WERI-Rb-1 (cell line): ENCODE results near the gene DNAAF8.

Source experiments
- DNase-seq: peaks from one replicate; pipeline ENCODE4 v3.0.0-alpha.2; 2020
- H3K27ac ChIP-seq: fragments of 250-450 bp; sonication (Bioruptor Pico); 2 replicates; pipeline ENCODE4 v1.5.1; 2020; ENCODE audit warnings: mild to moderate bottlenecking, moderate library complexity
- H3K27me3 ChIP-seq: fragments of 250-450 bp; sonication (Bioruptor Pico); 2 replicates; pipeline ENCODE4 v1.5.1; 2021; ENCODE audit warnings: mild to moderate bottlenecking, low read depth, moderate library complexity; ENCODE audit not compliant: insufficient read depth, severe bottlenecking
- H3K36me3 ChIP-seq: fragments of 250-450 bp; sonication (Bioruptor Pico); 2 replicates; pipeline ENCODE4 v1.5.1; 2020; ENCODE audit warnings: mild to moderate bottlenecking, moderate library complexity
- H3K4me3 ChIP-seq: 2 replicates; pipeline ENCODE4 v1.5.1; 2011; ENCODE audit warnings: low read depth, mild to moderate bottlenecking, control low read depth, low read length
- H3K9me3 ChIP-seq: fragments of 250-450 bp; sonication (Bioruptor Pico); 2 replicates; pipeline ENCODE4 v1.5.1; 2021; ENCODE audit warnings: mild to moderate bottlenecking, moderate library complexity; ENCODE audit not compliant: severe bottlenecking
- CTCF ChIP-seq: IDR thresholded peaks from 2 replicates; pipeline ENCODE4 v1.5.1; 2011; ENCODE audit warnings: low read depth, mild to moderate bottlenecking, control low read depth, inconsistent platforms, low read length

Gene DNAAF8

GRCh38 chr16:4755687-4756086, 21.4 kb downstream of the DNAAF8 start:
- no peak for TF ChIP-seq CTCF

GRCh38 chr16:4760221-4760910, 26.0 kb downstream of the DNAAF8 start:
- Histone ChIP-seq H3K4me3 (no peak overlapping the region), H3K27me3 (no peaks in the 10 kb centered on the region), H3K27ac (no peak overlapping the region), H3K36me3 (peaks cover 93% of the 10 kb centered on the region), H3K9me3 (peaks cover 2% of the 10 kb centered on the region)
- DNase-seq = no peak
- no peak for TF ChIP-seq CTCF

More at GRCh38 chr16:4755687-4756086, 21.4 kb downstream of the DNAAF8 start:
- DNase-seq = no peak
- Histone ChIP-seq H3K27ac (no peak overlapping the region), H3K27me3 (no peaks in the 10 kb centered on the region), H3K9me3 (peaks cover 9% of the 10 kb centered on the region), H3K36me3 (peaks cover 95% of the 10 kb centered on the region), H3K4me3 (no peak overlapping the region)

GRCh38 chr16:4762205-4762604, 27.9 kb downstream of the DNAAF8 start:
- H3K36me3 ChIP-seq = peaks cover 77% of the 10 kb centered on the region
- H3K27me3 ChIP-seq = no peaks in the 10 kb centered on the region
- H3K9me3 ChIP-seq = no peaks in the 10 kb centered on the region
- no peak for DNase-seq
- no peak overlapping the region for H3K27ac ChIP-seq
- no peak overlapping the region for H3K4me3 ChIP-seq
- no peak for TF ChIP-seq CTCF

GRCh38 chr16:4763791-4764190, 29.5 kb downstream of the DNAAF8 start:
- no peak for TF ChIP-seq CTCF
- no peak for DNase-seq
- Histone ChIP-seq H3K36me3 (peaks cover 61% of the 10 kb centered on the region), H3K4me3 (no peak overlapping the region), H3K9me3 (no peaks in the 10 kb centered on the region), H3K27me3 (no peaks in the 10 kb centered on the region), H3K27ac (no peak overlapping the region)

- DNase-seq = no peak
- H3K4me3 ChIP-seq = peak overlapping the region; percentile 93
- peak overlapping the region; percentile 77 for H3K27ac ChIP-seq
- H3K36me3 ChIP-seq = peaks cover 41% of the 10 kb centered on the region
- no peaks in the 10 kb centered on the region for H3K27me3 ChIP-seq
- TF ChIP-seq CTCF = no peak
- no peaks in the 10 kb centered on the region for H3K9me3 ChIP-seq
Observed at GRCh38 chr16:4765511-4766474, 31.5 kb downstream of the DNAAF8 start.
